HL-60 (cell line): ENCODE data around the gene POLR2L.

Experiments used
- CTCF ChIP-seq: IDR thresholded peaks from one replicate; pipeline ENCODE4 v1.5.1; 2011; ENCODE audit warnings: low read length, control low read depth, inconsistent platforms; ENCODE audit not compliant: insufficient read depth
- GABPA ChIP-seq: IDR thresholded peaks from 2 replicates; pipeline ENCODE4 v1.6.1; 2012; ENCODE audit warnings: low read depth
- POLR2AphosphoS5 ChIP-seq: IDR thresholded peaks from 2 replicates; pipeline ENCODE4 v1.6.1; 2012; ENCODE audit warnings: low read depth
- SPI1 ChIP-seq: IDR thresholded peaks from 2 replicates; pipeline ENCODE4 v1.6.1; 2012; ENCODE audit warnings: low read depth, mild to moderate bottlenecking, borderline replicate concordance

GRCh38 chr11:843086-843734, 881 bp upstream of the POLR2L start:
- TF ChIP-seq CTCF (no peak), SPI1 (no peak), GABPA (no peak), POLR2AphosphoS5 (no peak)
